Measurements from ENCODE around the gene PYHIN1.
"Not testable (repeated sequence)": the region's sequence is repeated elsewhere in the genome, so short reads cannot be mapped to it uniquely, and the experiment has no call there.

The PYHIN1 gene

GRCh38 chr1:159009287-159009686, 77.9 kb downstream of the PYHIN1 start:
- no peak for DNase-seq (ENCODE audit: low spot score)
- no peak for TF ChIP-seq CTCF (IDR thresholded peaks at IDR 0.05; ENCODE audit: borderline replicate concordance, control extremely low read depth, extremely low read depth, insufficient read depth, missing control alignments)
- in situ Hi-C loops (cut with MboI; ENCODE audit: low sequenced_read_pairs, unreplicated experiment), result loop anchor here (10.0 kb wide), 1 partner anchor 504 kb away; no protein-coding TSS in a partner anchor

- no peak for TF ChIP-seq CTCF (IDR thresholded peaks at IDR 0.05; ENCODE audit: borderline replicate concordance, control extremely low read depth, extremely low read depth, insufficient read depth, missing control alignments)
- in situ Hi-C loops (cut with MboI; ENCODE audit: low sequenced_read_pairs, unreplicated experiment), result loop anchor here (5.0 to 10.0 kb wide), 2 partner anchors 62 to 505 kb away; no protein-coding TSS in a partner anchor
- peak; percentile 49 for DNase-seq (ENCODE audit: low spot score)
These were observed 78.5 kb downstream of the PYHIN1 start, which contains the start of gene IFI16 for GRCh38 chr1:159009704-159010361. TSS of gene IFI16 (plus strand) at chr1:159009907. CDS start at chr1:159014681, 4,774 bp downstream.

GRCh38 chr1:159010391-159010790, 79.0 kb downstream of the PYHIN1 start:
- in situ Hi-C loops (cut with MboI; ENCODE audit: low sequenced_read_pairs, unreplicated experiment), result loop anchor here (5.0 kb wide), 1 partner anchor 62 kb away; no protein-coding TSS in a partner anchor
- no peak for TF ChIP-seq CTCF (IDR thresholded peaks at IDR 0.05; ENCODE audit: borderline replicate concordance, control extremely low read depth, extremely low read depth, insufficient read depth, missing control alignments)
- no peak for DNase-seq (ENCODE audit: low spot score)

- DNase-seq (ENCODE audit: low spot score), result not testable (repeated sequence)
- in situ Hi-C loops (cut with MboI; ENCODE audit: low sequenced_read_pairs, unreplicated experiment), result loop anchor here (5.0 kb wide), 1 partner anchor 61 kb away; no protein-coding TSS in a partner anchor
These were observed 79.6 kb downstream of the PYHIN1 start for GRCh38 chr1:159011001-159011400.

GRCh38 chr1:159011751-159012150, 80.4 kb downstream of the PYHIN1 start:
- DNase-seq (ENCODE audit: low spot score), result no peak
- in situ Hi-C loops (cut with MboI; ENCODE audit: low sequenced_read_pairs, unreplicated experiment), result loop anchor here (5.0 kb wide), 1 partner anchor 61 kb away; no protein-coding TSS in a partner anchor

GRCh38 chr1:159012495-159012894, 81.1 kb downstream of the PYHIN1 start:
- DNase-seq (ENCODE audit: low spot score), result no peak
- in situ Hi-C loops (cut with MboI; ENCODE audit: low sequenced_read_pairs, unreplicated experiment), result loop anchor here (5.0 kb wide), 1 partner anchor 60 kb away; no protein-coding TSS in a partner anchor

More at GRCh38 chr1:159011751-159012150, 80.4 kb downstream of the PYHIN1 start:
- no peak for TF ChIP-seq CTCF (IDR thresholded peaks at IDR 0.05; ENCODE audit: borderline replicate concordance, control extremely low read depth, extremely low read depth, insufficient read depth, missing control alignments)

More at GRCh38 chr1:159012495-159012894, 81.1 kb downstream of the PYHIN1 start:
- no peak for TF ChIP-seq CTCF (IDR thresholded peaks at IDR 0.05; ENCODE audit: borderline replicate concordance, control extremely low read depth, extremely low read depth, insufficient read depth, missing control alignments)

Data from GM13976 (cell line).